B cell (primary cell): ENCODE measurements around the gene SLC9A9. TPM values are rescaled to one million over a fixed set of nuclear protein-coding genes. Genes with fewer than 3 reads are reported as not detected.
"Not testable (repeated sequence)": the region's sequence is repeated elsewhere in the genome, so short reads cannot be mapped to it uniquely, and the experiment has no call there.

Source experiments
- ATAC-seq: fragments of 200-7000 bp; cut with Tn5 transposase; one replicate; pipeline ENCODE4 v1.10.0; 2021; ENCODE audit warnings: low read depth, mild to moderate bottlenecking, moderate number of reproducible peaks, moderate library complexity
- CTCF ChIA-PET: fragments of 350-600 bp; sonication (Branson Sonifier 250); formaldehyde crosslinking; loops from one replicate; lab custom pipeline; 2021; ENCODE audit warnings: antibody characterized with exemption, inconsistent platforms; lab: Charles Lee
- POLR2A ChIA-PET: fragments of 350-600 bp; sonication (Branson Sonifier 250); formaldehyde crosslinking; loops from one replicate; lab custom pipeline; 2021; ENCODE audit warnings: antibody characterized with exemption; lab: Charles Lee
- DNase-seq: peaks from one replicate; pipeline ENCODE4 v3.0.0; 2013
- H2AFZ ChIP-seq: 2 replicates; pipeline ENCODE4 v1.6.1; 2012; ENCODE audit warnings: mild to moderate bottlenecking, low read depth, low read length; ENCODE audit not compliant: insufficient read depth, poor library complexity, severe bottlenecking
- H3K27ac ChIP-seq, 2 donors: 1 replicate in 1 of 2; 2 replicates in 1 of 2; pipeline ENCODE4 v1.5.1; 2012 to 2013; ENCODE audit warnings: low read length in 2 of 2, mild to moderate bottlenecking in 2 of 2, moderate library complexity in 1 of 2
- H3K27me3 ChIP-seq, 4 experiments: fragments of 200-600 bp in 1 of 4; sonication (generic) in 1 of 4; replicated peaks in 1 of 4; 1 replicate in 2 of 4; 2 replicates in 2 of 4; pipeline versions ENCODE4 v1.6.1 to v1.7.0; 2013 to 2016; ENCODE audit warnings: low read length in 3 of 4, mild to moderate bottlenecking in 2 of 4, mixed read lengths in 1 of 4, moderate library complexity in 1 of 4; ENCODE audit not compliant: insufficient read depth in 4 of 4, control insufficient read depth in 3 of 4; ENCODE audit errors: control extremely low read depth in 1 of 4
- H3K36me3 ChIP-seq, 2 experiments: replicated peaks in 1 of 2; 1 replicate in 1 of 2; 2 replicates in 1 of 2; pipeline versions ENCODE4 v1.6.1 to v1.7.1; 2013; ENCODE audit warnings: low read length in 1 of 2; ENCODE audit not compliant: insufficient read depth in 2 of 2, control insufficient read depth in 1 of 2; ENCODE audit errors: control extremely low read depth in 1 of 2, extremely low read depth in 1 of 2
- H3K4me1 ChIP-seq, 2 donors: fragments of 200-600 bp in 1 of 2; sonication (generic) in 1 of 2; 1 replicate in 1 of 2; 2 replicates in 1 of 2; pipeline versions ENCODE4 v1.5.1 to v1.6.1; 2013 to 2017; ENCODE audit warnings: low read length in 2 of 2; ENCODE audit not compliant: control insufficient read depth in 2 of 2, insufficient read depth in 2 of 2
- H3K4me2 ChIP-seq: replicated peaks from 2 replicates; pipeline ENCODE3; 2012; ENCODE audit warnings: mild to moderate bottlenecking, low read depth, low read length; ENCODE audit not compliant: poor library complexity, severe bottlenecking
- H3K4me3 ChIP-seq, 5 experiments: fragments of 200-600 bp in 1 of 5; sonication (generic) in 1 of 5; 1 replicate in 3 of 5; 2 replicates in 2 of 5; pipeline versions ENCODE4 v1.5.1 to v1.7.0; 2011 to 2016; ENCODE audit warnings: low read length in 4 of 5, mild to moderate bottlenecking in 4 of 5, low read depth in 2 of 5, control low read depth in 1 of 5, moderate library complexity in 1 of 5; ENCODE audit not compliant: insufficient read depth in 1 of 5; ENCODE audit errors: control extremely low read depth in 1 of 5, extremely low read depth in 1 of 5
- H3K79me2 ChIP-seq: fragments of 200-600 bp; sonication (generic); one replicate; pipeline ENCODE4 v1.6.0; 2016; ENCODE audit warnings: low read length; ENCODE audit not compliant: control insufficient read depth, insufficient read depth
- H3K9ac ChIP-seq: fragments of 200-600 bp; sonication (generic); 2 replicates; pipeline ENCODE4 v1.6.1; 2017; ENCODE audit warnings: mild to moderate bottlenecking, low read length, moderate library complexity
- H3K9me3 ChIP-seq, 3 donors: one replicate each; pipeline versions ENCODE4 v1.6.1 to v1.7.1; 2013; ENCODE audit warnings: low read length in 2 of 3; ENCODE audit not compliant: control insufficient read depth in 2 of 3, insufficient read depth in 1 of 3; ENCODE audit errors: control extremely low read depth in 1 of 3
- H4K20me1 ChIP-seq: 2 replicates; pipeline ENCODE4 v1.6.0; 2012; ENCODE audit warnings: mild to moderate bottlenecking, low read length; ENCODE audit not compliant: insufficient read depth, control insufficient read depth, poor library complexity, severe bottlenecking
- H3K27ac Mint-ChIP-seq: one replicate; pipeline ENCODE4 v1.8.0; 2021; ENCODE audit warnings: mixed read lengths
- H3K27me3 Mint-ChIP-seq: one replicate; pipeline ENCODE4 v1.8.0; 2021; ENCODE audit warnings: mixed read lengths
- H3K4me1 Mint-ChIP-seq: one replicate; pipeline ENCODE4 v1.8.0; 2021; ENCODE audit warnings: mixed read lengths
- H3K4me3 Mint-ChIP-seq: one replicate; pipeline ENCODE4 v1.8.0; 2021; ENCODE audit warnings: mixed read lengths
- H3K9me3 Mint-ChIP-seq: one replicate; pipeline ENCODE4 v1.8.0; 2022; ENCODE audit warnings: mixed read lengths; ENCODE audit not compliant: insufficient read depth
- EZH2 ChIP-seq: IDR thresholded peaks from 2 replicates; pipeline ENCODE4 v1.6.1; 2012; ENCODE audit warnings: borderline replicate concordance, low read depth, mild to moderate bottlenecking, moderate library complexity, low read length; ENCODE audit not compliant: insufficient read depth, poor library complexity, severe bottlenecking
- WGBS: methylation state at CpG from one replicate; pipeline ENCODE4 v1.1.5; 2013; ENCODE audit warnings: missing lambda C conversion rate; ENCODE audit not compliant: insufficient coverage; 5-methylcytosine and 5-hydroxymethylcytosine counted together
- intact Hi-C: fragments of 100-400 bp; cut with micrococcal nuclease; formaldehyde crosslinking; loops from one replicate; pipeline ENCODE4 v1.10.0; 2022
- polyA plus RNA-seq: library from polyadenylated mRNA; depleted of rRNA; stranded (reverse); fragments of >200 nt; gene quantifications from 2 replicates; pipeline ENCODE4 v1.2.3, GENCODE V29; 2012
- total RNA-seq, 2 donors: library from RNA; stranded (reverse); fragments of 120-200 nt in 1 of 2; gene quantifications; 1 replicate in 1 of 2; 2 replicates in 1 of 2; pipeline versions ENCODE4 v1.2.3 to v1.2.4, GENCODE V29; 2013 to 2022
- TF ChIP-seq, protein P1 (sequence below): fragments of 200-600 bp; IDR thresholded peaks from one replicate; pipeline ENCODE4 v1.8.0; 2022; ENCODE audit warnings: antibody characterized with exemption, mild to moderate bottlenecking

Gene SLC9A9
- total and polyA plus RNA-seq, 2 donors (not counting 1 experiment from before 2014, with no cell fraction given): 7.7 to 17.3 TPM

DNA sequence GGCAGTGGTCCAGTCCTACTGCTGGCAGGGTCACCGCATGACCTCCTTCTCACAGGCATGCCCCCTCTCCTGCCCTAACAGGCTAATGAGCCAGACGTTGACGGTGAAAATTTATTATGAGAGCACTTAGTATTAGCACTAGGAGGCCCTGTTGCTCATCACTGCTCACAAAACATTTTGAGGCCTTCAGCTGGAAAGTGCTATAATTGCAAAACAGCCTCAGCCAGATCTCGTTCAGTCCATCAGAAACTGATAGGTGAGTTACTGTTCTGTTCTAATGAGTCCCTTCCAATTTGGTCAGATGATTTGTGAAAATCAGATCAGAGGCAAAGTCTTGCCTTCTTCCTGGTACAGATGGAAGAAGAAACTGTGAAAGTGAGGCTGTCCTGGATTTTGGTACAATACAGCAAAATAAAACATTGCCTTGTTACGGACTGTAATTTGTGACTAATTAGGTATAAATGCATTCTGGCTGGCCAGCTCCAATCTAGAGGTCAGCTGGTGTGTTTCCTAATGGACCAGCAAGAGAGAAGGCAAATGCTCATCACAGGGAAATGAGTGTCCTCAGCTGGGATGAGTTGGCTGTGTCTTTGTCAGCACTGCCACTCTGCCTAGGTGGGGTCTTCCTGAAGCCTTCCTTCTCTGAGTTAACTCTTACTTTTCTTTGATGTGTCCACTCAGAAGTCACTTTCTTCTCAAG is 411.9 kb downstream of the SLC9A9 start:
- H3K79me2 ChIP-seq: no peaks in the 10 kb centered on the region
- H4K20me1 ChIP-seq: no peaks in the 10 kb centered on the region
- intact Hi-C loops: no loop called here
- no peak overlapping the region for H3K9ac ChIP-seq
- H3K4me1 ChIP-seq: no peaks in the 10 kb centered on the region
- ChIA-PET POLR2A (no interaction called here), CTCF (interaction anchor here (1.0 to 1.3 kb wide), 2 partner anchors 237 to 316 kb away, joined by 3 read pairs; no protein-coding TSS in a partner anchor)
- TF ChIP-seq, protein P1, sequence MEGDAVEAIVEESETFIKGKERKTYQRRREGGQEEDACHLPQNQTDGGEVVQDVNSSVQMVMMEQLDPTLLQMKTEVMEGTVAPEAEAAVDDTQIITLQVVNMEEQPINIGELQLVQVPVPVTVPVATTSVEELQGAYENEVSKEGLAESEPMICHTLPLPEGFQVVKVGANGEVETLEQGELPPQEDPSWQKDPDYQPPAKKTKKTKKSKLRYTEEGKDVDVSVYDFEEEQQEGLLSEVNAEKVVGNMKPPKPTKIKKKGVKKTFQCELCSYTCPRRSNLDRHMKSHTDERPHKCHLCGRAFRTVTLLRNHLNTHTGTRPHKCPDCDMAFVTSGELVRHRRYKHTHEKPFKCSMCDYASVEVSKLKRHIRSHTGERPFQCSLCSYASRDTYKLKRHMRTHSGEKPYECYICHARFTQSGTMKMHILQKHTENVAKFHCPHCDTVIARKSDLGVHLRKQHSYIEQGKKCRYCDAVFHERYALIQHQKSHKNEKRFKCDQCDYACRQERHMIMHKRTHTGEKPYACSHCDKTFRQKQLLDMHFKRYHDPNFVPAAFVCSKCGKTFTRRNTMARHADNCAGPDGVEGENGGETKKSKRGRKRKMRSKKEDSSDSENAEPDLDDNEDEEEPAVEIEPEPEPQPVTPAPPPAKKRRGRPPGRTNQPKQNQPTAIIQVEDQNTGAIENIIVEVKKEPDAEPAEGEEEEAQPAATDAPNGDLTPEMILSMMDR: no peak
- TF ChIP-seq EZH2: no peak
- Mint-ChIP-seq H3K27ac (no peak overlapping the region), H3K4me1 (peaks cover 2% of the 10 kb centered on the region), H3K9me3 (no peaks in the 10 kb centered on the region), H3K27me3 (no peaks in the 10 kb centered on the region), H3K4me3 (no peak overlapping the region)
- no peak for ATAC-seq
- H3K9me3 ChIP-seq: no peaks in the 10 kb centered on the region
- no peaks in the 10 kb centered on the region for H3K36me3 ChIP-seq
- 96% methylated on average over 3 of the region's 5 CpGs for WGBS
- no peak overlapping the region for H3K4me2 ChIP-seq
- DNase-seq: no peak
- H3K27me3 ChIP-seq: no peaks in the 10 kb centered on the region
- H3K4me3 ChIP-seq: no peak overlapping the region
- H3K27ac ChIP-seq: no peak overlapping the region
- no peak overlapping the region for H2AFZ ChIP-seq

DNA sequence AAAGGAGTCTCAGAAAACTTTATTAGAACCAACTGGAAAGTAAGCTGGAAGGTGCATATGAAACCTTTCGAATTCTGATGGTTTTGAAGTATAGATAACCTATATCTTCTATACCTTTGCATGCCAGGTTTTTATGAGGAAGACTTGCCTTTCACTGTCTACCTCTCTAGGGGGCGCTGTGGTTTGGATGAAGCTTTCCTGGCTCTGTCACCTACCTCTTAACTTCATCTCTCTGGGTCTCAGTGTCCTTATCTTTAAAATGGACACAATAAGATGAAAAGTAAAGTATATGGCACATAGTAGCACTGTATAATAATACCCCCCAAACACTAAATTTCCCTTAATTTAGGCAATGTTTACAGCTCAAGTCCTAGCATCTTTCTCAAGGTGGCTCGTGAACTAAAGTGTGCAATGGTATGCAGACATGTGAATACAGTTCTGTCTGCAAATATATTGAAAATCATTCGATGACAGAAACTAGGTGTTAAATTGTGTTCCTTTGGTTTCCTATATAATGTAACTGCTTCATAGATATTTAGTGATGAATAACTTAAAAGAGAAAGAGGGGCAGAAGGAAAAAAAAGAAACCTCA is 414.4 kb downstream of the SLC9A9 start:
- no peak overlapping the region for H3K4me3 Mint-ChIP-seq
- H3K27me3 ChIP-seq: no peaks in the 10 kb centered on the region
- no peaks in the 10 kb centered on the region for H3K79me2 ChIP-seq
- no peak for ATAC-seq
- POLR2A ChIA-PET: no interaction called here
- TF ChIP-seq EZH2: no peak
- TF ChIP-seq, protein P1: peak; percentile 58
- H3K4me1 Mint-ChIP-seq: peaks cover 25% of the 10 kb centered on the region
- H3K4me3 ChIP-seq: no peak overlapping the region
- no peak overlapping the region for H3K9ac ChIP-seq
- no peaks in the 10 kb centered on the region for H4K20me1 ChIP-seq
- H3K27ac Mint-ChIP-seq: no peak overlapping the region
- no peak overlapping the region for H3K27ac ChIP-seq
- H3K4me1 ChIP-seq: peaks cover 17% of the 10 kb centered on the region in 2 donors
- intact Hi-C loops: loop anchor here (2.0 to 5.0 kb wide), 2 partner anchors 213 to 241 kb away; no protein-coding TSS in a partner anchor
- CTCF ChIA-PET: interaction anchor here (0.8 to 4.4 kb wide), 11 partner anchors 8 to 351 kb away, joined by 3 to 19 read pairs (median 4); no protein-coding TSS in a partner anchor
- no peak overlapping the region for H2AFZ ChIP-seq
- no peaks in the 10 kb centered on the region for H3K9me3 Mint-ChIP-seq
- no CpG with 5 or more reads among the region's 4 CpGs for WGBS
- DNase-seq: peak; percentile 34
- no peaks in the 10 kb centered on the region for H3K36me3 ChIP-seq
- H3K9me3 ChIP-seq: no peaks in the 10 kb centered on the region
- no peak overlapping the region for H3K4me2 ChIP-seq
- H3K27me3 Mint-ChIP-seq: no peaks in the 10 kb centered on the region

DNA sequence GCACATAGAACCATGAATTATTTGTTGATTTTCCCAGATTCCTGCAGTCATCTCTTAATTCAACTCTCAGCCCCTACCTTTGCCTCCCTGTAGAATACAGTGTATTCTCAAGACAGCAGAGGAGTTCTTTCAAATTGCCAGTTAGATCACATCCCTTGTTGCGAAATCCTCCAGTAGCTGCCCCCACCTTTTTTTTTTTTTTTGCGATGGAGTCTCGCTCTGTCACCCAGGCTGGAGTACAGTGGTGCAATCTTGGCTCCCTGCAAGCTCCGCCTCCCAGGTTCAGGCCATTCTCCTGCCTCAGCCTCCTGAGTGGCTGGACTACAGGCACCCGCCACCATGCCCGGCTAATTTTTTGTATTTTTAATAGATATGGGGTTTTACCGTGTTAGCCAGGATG is 417.0 kb downstream of the SLC9A9 start:
- WGBS: 100% methylated on average over 1 of the region's 7 CpGs
- DNase-seq, H3K9ac ChIP-seq, H3K36me3 ChIP-seq, H2AFZ ChIP-seq, H3K9me3 ChIP-seq, H3K79me2 ChIP-seq, H3K27ac ChIP-seq, H4K20me1 ChIP-seq, H3K4me3 ChIP-seq, ATAC-seq, POLR2A ChIA-PET, H3K4me3 Mint-ChIP-seq, H3K27me3 ChIP-seq, H3K9me3 Mint-ChIP-seq, H3K4me2 ChIP-seq, H3K27me3 Mint-ChIP-seq: not testable (repeated sequence)
- Mint-ChIP-seq H3K4me1 (peaks cover 41% of the 10 kb centered on the region), H3K27ac (peak overlapping the region; percentile 3)
- peaks cover 26 to 32% of the 10 kb centered on the region in 2 donors for H3K4me1 ChIP-seq
- CTCF ChIA-PET: interaction anchor here (0.8 to 4.4 kb wide), 3 partner anchors 11 to 243 kb away, joined by 3 to 19 read pairs (median 4); no protein-coding TSS in a partner anchor
- intact Hi-C loops: loop anchor here (5.0 kb wide), 1 partner anchor 216 kb away; no protein-coding TSS in a partner anchor
